Activated naive CD4-positive, alpha-beta T cell treated with anti-CD3 and anti-CD28 coated beads, Interleukin-2, amount 50 U/mL, for 24 hours (primary cell): Measurements from ENCODE around the gene CPHXL2.

Experiments used
- H3K27ac Mint-ChIP-seq: one replicate; pipeline ENCODE4 v1.8.0; 2021; ENCODE audit warnings: mild to moderate bottlenecking, mixed read lengths
- H3K27me3 Mint-ChIP-seq: one replicate; pipeline ENCODE4 v1.8.0; 2021; ENCODE audit warnings: mixed read lengths
- H3K36me3 Mint-ChIP-seq: one replicate; pipeline ENCODE4 v1.8.0; 2021; ENCODE audit warnings: mixed read lengths
- H3K4me1 Mint-ChIP-seq: one replicate; pipeline ENCODE4 v1.8.0; 2021; ENCODE audit warnings: mixed read lengths
- H3K4me3 Mint-ChIP-seq: one replicate; pipeline ENCODE4 v1.8.0; 2021; ENCODE audit warnings: mild to moderate bottlenecking, mixed read lengths
- H3K9me3 Mint-ChIP-seq: one replicate; pipeline ENCODE4 v1.8.0; 2021; ENCODE audit warnings: mixed read lengths

The CPHXL2 gene

DNA sequence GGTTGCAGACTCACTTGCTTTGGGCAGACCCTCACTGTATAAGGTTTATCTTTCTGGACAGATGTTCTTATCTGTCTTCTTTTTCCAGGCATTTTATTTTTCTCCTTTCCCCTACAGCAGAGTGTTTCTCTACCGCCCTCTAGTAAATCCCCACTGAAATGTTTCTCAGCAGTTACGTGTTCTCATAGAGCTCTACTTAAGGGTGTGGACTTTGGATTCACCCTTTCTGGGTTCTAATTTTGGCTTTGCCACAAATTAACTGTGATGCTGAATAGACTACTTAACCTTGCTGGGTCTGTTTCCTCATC is 55.7 kb downstream of the CPHXL2 start:
- Mint-ChIP-seq H3K27me3 (no peaks in the 10 kb centered on the region), H3K36me3 (peaks cover 16% of the 10 kb centered on the region), H3K4me3 (peak overlapping the region; percentile 61), H3K9me3 (no peaks in the 10 kb centered on the region), H3K27ac (no peak overlapping the region), H3K4me1 (peaks cover 34% of the 10 kb centered on the region)

DNA sequence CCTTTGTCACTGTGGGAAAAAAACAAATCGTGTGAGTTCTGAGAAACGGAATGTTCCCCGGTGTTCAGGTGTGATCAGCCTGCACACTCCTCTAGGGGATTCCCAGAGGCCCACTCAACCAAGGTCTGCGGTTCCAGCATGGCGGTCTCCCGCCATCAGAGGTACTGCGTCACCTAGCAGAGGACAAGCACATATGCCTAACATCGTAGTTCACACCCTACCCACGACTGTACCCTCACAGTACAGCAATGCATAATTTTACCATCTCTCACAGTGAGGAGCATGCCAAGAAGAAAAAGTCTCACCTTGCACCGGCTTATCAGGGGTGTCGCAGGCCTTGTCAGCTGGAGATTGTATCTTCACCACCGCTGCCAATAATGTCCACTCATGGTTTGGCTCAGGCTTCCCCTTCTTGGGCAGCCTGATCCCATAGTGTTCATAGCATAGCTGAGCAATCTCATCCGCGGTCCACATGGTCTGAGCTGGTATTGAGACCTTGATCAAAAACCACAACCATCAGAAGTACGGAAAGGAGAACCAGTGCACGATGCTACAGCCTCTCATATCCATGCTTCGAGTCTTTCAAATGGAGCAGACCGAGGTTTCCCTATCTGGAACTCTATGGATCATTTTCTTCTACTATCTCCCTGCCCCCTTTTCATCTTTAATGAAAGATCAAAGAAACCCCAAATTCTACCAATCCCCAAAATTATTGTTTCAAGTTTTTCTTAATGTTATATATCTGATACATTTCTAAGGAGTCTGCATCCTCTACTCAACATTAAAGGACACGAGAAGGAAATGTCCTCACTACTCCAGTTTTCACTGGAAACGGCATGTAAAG is 56.3 kb downstream of the CPHXL2 start:
- Mint-ChIP-seq H3K27ac (no peak overlapping the region), H3K36me3 (peaks cover 11% of the 10 kb centered on the region), H3K9me3 (no peaks in the 10 kb centered on the region), H3K27me3 (no peaks in the 10 kb centered on the region), H3K4me3 (peak overlapping the region; percentile 24), H3K4me1 (peaks cover 34% of the 10 kb centered on the region)

DNA sequence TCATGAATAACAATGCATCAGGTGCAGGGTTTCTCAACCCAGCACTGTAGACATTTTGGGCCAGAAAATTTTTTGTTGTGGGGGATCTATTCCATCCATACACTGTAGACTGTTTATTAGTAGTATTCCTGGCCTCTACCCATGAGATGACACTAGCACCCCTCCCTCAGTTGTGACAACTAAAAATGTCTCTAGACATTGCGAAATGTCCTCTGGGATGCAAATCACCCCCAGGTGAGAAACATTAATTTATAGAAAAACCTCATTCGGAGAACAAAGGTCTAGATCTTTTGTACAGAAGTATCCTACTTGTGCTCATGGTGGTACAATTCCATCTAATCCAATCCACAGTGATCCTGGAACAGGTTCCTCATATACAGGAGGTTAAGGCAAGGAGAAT is 58.0 kb downstream of the CPHXL2 start:
- H3K4me1 Mint-ChIP-seq = peaks cover 26% of the 10 kb centered on the region
- no peak overlapping the region for H3K4me3 Mint-ChIP-seq

DNA sequence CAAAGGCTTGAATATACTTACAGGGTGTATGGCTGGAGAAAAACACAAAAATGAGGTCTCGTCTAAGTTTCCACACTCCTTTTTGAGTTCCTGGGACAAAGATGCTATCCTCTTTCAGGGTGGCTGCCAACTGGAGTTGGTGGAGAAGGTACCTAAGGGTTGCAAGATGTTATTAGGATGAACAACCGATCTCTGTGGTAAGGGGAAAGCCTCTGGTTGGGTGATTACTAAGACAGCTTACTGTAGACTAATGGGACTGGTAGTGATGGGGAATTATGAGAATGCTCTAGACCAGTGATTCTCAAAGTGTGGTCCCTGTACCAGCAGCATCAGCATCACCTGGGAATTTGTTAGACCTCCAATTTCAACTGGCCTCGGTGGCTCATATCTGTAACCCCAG is 59.7 kb downstream of the CPHXL2 start:
- H3K27me3 Mint-ChIP-seq = no peaks in the 10 kb centered on the region
- H3K36me3 Mint-ChIP-seq = peaks cover 10% of the 10 kb centered on the region
- peaks cover 21% of the 10 kb centered on the region for H3K4me1 Mint-ChIP-seq
- H3K4me3 Mint-ChIP-seq = no peak overlapping the region
- no peak overlapping the region for H3K27ac Mint-ChIP-seq
- H3K9me3 Mint-ChIP-seq = no peaks in the 10 kb centered on the region

More for the DNA sequence above, 58.0 kb downstream of the CPHXL2 start:
- no peak overlapping the region for H3K27ac Mint-ChIP-seq
- no peaks in the 10 kb centered on the region for H3K9me3 Mint-ChIP-seq
- peaks cover 7% of the 10 kb centered on the region for H3K36me3 Mint-ChIP-seq
- no peaks in the 10 kb centered on the region for H3K27me3 Mint-ChIP-seq

DNA sequence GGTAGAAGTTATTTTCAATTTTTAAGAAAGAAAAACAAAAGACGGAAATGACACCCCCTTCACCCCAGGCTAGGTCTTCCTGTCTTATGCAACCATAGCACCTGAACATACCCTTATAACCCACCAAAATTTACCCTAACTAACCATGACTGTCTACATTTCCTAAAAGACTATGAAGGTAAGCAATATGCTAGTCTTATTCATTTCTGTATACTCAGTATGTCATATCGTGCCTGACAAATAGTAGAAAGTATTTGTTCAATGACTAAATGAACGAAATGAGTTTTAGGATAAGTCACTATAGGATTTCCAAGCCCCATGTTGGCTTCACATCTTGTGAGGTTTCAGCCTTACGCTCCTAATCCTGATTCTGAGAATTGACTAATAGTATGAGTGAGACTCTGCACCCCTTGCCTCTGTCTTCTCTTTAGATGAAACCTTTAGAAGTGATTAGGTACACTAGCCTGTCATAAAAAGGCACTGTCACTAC is 60.2 kb downstream of the CPHXL2 start:
- Mint-ChIP-seq H3K9me3 (no peaks in the 10 kb centered on the region), H3K27me3 (no peaks in the 10 kb centered on the region), H3K4me3 (no peak overlapping the region), H3K27ac (peak overlapping the region; percentile 33), H3K4me1 (peaks cover 15% of the 10 kb centered on the region), H3K36me3 (peaks cover 10% of the 10 kb centered on the region)

DNA sequence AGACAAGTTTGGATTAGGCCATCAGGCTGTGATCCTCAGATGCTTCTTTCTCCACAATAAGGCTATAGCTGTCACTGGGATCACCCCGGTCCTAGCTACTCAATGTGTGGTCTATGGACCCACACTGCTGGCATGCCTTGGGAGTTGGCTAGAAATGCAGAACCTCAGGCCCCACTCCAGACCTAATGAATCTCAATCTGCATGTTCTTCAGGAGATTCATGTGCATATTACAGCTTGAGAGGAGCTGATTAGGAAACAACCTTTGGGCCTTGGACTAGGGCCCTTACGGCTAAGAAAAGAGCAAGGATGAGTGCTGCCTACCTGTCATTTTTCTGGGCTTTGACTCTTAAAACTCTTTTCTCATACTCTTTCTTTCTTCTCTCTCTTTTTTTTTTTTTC is 61.2 kb downstream of the CPHXL2 start:
- peaks cover 6% of the 10 kb centered on the region for H3K4me1 Mint-ChIP-seq
- no peak overlapping the region for H3K4me3 Mint-ChIP-seq
- no peaks in the 10 kb centered on the region for H3K27me3 Mint-ChIP-seq
- no peaks in the 10 kb centered on the region for H3K9me3 Mint-ChIP-seq
- H3K27ac Mint-ChIP-seq = no peak overlapping the region
- peaks cover 10% of the 10 kb centered on the region for H3K36me3 Mint-ChIP-seq

DNA sequence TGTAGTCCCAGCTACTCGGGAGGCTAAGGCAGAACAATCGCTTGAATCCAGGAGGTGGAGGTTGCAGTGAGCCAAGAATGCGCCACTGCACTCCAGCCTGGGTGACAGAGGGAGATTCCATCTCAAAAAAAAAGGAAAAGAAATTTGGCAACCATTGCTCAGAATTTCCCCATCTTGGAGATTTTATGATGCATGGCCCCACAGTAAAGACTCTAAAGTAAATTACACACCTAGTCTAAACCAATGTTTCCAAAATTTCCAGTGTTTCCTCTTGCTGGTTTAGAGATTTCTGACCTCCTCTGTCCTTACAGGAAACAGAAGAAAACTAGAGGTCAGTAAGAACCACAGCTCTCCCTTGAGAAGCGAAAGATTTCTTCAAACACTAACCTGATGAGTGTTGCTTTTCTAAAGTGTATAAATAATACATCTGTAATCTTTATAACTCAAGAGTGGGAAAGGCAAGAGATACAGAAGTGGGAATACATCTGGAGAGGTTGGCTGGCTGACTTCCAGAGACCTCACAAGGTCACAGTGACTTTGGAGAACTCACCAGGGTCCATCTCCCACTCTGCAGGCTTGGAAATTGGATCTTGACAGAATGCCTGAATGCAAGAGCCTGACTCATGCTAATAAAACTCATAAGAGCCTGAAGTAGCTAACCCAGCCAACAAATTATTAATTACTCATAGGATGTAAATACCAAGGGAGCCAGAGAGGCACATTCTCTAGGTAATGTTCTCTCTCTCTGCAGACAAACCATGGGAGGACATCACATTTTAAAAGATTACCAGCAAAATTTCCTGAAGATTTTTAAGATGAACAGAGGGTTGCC is 62.5 kb downstream of the CPHXL2 start:
- Mint-ChIP-seq H3K9me3 (no peaks in the 10 kb centered on the region), H3K27me3 (no peaks in the 10 kb centered on the region), H3K4me1 (no peaks in the 10 kb centered on the region), H3K27ac (no peak overlapping the region), H3K36me3 (peaks cover 10% of the 10 kb centered on the region), H3K4me3 (no peak overlapping the region)
